HG03439 (cell line): Measurements from ENCODE around the gene COL25A1.

Experiments used
- ATAC-seq: cut with Tn5 transposase; IDR thresholded peaks from one replicate; pipeline ENCODE4 v1.9.1; 2021; ENCODE audit warnings: mild to moderate bottlenecking, moderate library complexity; ENCODE audit not compliant: unreplicated experiment

Gene COL25A1

DNA sequence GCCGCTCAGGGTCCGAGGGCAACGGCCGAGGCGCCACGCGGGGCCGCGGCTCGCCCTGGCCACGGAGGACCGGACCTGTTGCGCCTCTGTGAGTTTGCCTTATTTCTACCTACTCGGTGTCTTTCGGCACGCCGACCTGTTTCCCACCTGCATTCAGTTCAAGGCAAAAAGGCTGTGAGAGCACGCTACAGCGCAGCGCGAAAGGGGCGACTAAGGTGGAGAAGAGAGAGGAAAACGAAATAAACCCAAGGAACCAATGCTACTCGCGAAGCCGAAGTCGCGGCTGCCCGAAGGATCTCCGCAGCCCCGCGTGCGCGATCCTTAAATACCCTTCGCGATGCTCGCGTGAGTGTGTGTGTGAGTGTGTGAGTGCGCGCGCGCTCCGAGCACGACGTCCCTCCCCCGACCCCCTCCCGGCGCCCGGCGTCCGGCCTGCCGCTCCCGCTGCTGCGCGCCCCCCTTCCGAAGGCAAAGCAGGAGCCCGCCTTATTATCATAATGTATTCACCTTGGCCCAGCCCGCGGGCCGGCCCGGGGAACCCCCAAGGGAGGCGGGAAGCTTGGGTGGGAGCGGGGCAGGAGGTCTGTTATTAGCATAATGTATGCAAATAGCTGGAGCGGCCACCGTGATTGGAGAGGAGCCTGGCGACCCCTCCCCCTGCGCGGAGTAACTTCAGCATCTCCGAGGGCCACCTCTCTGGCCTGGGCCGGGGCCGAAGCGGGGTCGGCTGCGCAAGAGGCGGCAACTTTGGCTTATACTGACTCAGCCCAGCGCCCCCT, at the start of gene COL25A1:
Gene COL25A1, minus strand, starts transcription at position 298 of the 779 bp plus-strand sequence.
- ATAC-seq: no peak

GRCh38 chr4:109350121-109350520, 47.7 kb upstream of the COL25A1 start:
- no peak for ATAC-seq

- no peak for ATAC-seq
Observed at GRCh38 chr4:109334129-109335105, 32.0 kb upstream of the COL25A1 start.

GRCh38 chr4:109332926-109333464, 30.5 kb upstream of the COL25A1 start:
- ATAC-seq: no peak

GRCh38 chr4:109327641-109328040, 25.2 kb upstream of the COL25A1 start:
- ATAC-seq: no peak

DNA sequence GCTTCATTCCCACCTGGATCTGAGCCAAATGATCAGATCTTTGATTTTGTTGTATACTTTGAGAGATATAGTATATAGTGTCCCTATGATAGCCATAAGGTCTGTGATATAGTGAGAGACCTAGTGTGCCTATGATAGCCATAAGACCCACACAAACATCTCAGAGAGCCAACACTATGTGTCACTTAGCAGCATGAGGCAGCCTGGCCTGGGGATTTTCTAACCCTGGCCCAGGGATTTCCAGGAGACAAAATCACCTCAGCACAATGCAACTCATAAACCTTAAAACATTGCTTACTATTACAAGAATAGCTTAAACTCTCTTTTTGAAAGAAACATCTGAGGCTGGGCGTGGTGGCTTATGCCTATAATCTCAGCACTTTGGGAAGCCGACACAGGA, 23.2 kb upstream of the COL25A1 start:
- ATAC-seq: no peak

DNA sequence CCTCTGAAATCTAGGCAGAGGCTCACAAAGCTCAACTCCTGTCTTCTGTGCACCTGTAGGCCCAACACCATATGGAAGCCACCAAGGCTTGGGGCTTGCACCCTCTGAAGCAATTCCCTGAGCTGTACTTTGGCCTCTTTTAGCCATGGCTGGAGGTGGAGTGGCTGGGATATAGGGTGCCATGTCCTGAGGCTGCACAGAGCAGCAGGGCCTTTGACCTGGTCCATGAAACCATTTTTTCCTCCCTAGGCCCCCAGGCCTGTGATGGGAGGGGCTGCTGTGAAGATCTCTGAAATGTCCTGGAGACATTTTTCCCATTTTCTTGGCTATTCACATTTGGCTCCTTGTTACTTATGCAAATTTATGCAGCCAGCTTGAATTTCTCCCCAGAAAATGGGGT, 20.9 kb upstream of the COL25A1 start:
- no peak for ATAC-seq

DNA sequence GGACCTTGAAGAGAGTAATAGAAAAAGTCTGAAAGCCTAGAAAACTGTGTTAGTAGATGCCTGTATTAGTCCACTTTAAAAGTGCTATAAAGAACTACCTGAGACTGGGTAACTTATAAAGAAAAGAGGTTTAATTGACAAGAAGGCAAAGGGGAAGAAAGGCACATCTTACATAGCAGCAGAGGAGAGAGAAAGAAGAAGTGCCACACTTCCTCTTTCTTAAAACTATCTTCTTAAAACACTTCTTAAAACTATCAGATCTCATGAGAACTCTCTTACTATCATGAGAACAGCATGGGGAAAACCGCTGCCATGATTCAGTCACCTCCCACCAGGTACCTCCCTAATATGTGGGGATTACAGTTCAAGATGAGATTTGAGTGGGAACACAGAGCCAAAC, 18.8 kb upstream of the COL25A1 start:
- no peak for ATAC-seq

GRCh38 chr4:109319684-109320083, 17.2 kb upstream of the COL25A1 start:
- no peak for ATAC-seq

GRCh38 chr4:109319156-109319555, 16.7 kb upstream of the COL25A1 start:
- no peak for ATAC-seq

DNA sequence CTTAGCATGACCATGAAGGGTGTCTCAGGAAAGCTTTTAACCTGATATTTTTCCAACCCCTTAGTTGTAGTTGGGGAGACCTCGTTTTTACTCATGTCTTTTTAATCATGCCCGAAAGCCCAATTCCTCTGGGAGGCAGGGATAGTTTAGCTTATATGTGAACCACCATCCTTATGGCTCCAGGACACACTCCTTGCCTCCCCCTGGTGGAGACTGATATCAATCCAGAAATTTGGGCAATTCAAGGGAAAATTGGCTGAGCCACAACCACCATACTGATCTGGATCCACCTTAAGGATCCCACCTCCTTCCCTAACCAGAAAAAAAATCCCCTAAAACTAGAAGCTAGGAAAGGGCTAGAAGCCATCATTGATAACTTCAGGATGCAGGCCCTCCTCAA, 13.4 kb upstream of the COL25A1 start:
- no peak for ATAC-seq

DNA sequence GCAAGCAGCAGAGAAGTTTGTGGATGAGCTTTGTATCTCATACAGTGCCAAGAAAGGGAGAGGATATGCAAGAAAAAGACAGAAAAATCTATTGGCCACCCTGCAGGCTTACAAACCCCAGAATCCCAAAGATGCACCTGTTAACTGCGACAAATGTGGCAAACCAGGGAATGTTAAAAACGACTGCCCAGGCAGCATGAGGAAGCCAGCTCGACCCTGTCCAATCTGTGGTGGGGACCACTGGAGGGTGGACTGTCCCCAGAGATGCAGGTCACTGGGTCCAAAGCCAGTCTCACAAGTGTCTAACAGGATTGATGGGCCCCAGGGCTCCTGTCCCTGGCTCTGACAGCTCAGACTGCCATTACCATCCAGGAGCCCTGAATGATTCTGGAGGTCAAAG, 12.9 kb upstream of the COL25A1 start:
- ATAC-seq: no peak

- ATAC-seq: no peak
Observed at GRCh38 chr4:109313168-109314133, 11.0 kb upstream of the COL25A1 start.

DNA sequence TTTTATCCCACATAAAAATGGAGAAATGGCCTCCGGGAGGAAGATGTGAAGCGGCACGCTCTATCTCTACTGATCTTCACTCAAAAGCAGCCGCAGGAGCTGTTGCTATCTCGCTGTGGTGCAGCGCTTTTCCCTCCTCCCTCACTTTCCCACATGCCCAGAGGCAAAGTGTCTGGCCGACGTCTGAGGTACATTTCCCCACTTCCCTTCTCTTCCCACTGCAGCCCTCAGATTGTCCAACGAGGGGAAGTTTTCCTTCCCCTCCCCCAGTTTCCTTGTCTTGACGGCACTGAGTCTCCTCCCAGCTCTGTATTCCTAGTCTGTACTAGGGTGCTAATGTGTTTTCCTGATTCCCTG, 660 bp upstream of the COL25A1 start:
- ATAC-seq: no peak

DNA sequence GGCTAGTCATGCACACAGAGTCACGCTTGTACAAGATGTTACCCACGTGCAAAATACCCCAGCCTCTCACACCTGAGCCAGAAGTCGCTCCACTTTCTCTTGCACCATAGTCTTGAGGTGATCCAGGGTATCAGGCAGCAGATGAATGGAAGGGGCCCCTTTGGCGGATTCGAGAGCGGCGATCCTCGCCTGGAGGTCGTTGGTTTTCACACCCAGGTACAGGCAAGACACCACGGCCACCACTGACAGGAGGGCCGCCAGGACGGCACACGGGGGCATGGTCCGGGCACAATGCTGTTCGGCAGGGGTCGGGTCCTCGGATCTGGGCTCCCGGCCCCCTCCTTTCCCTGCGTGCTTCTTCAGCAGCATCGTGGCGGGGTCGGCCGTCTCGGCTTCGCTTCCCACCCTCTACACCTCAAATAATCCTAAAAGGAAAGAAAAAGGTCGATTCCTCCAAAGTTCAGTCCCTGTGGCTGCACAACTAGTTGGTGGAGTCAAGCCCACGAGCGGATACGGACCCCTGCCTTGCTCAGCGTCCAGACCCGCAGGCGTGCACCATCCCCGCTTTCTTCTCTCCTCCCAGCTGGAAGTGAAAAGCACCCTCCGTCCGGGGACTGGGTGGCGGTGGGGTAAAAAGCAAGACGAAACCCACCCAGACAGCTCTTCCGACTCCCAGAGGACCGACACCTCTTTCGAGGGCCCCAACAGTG, 652 bp downstream of the COL25A1 start:
- no peak for ATAC-seq

DNA sequence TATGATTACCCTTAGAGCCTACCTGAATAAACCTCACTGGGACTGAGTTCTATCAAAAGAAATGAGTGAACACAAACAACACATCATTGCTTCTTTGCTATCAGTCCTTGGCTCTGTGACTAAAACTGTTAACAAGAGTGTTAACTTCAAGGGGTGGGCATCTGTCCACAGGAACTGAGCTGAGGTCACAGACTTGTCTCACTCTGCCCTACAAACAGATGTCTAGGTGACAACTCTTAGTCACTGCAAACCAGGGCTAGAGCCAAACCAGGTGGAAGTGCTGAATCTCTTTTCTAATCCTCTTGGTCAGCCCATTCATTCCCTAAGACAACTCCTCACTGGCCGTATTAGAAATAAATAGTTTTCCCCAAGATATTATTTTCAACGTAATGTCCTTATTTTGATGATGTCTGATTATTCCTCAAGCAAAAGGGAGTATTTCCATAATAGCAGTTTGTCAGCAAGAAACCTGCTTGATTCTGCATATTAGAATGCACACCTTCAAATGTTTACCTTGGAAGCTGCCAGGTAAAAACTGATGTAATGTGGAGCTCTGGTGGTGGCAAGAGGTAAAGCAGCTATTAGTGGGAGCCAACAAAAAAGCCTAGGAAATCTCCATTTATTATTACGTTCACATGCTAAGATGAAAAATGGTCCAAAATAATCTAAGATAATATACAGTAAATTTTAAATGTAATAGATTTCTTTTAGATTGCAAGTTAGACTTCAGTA, 4.0 kb downstream of the COL25A1 start:
- ATAC-seq: no peak

DNA sequence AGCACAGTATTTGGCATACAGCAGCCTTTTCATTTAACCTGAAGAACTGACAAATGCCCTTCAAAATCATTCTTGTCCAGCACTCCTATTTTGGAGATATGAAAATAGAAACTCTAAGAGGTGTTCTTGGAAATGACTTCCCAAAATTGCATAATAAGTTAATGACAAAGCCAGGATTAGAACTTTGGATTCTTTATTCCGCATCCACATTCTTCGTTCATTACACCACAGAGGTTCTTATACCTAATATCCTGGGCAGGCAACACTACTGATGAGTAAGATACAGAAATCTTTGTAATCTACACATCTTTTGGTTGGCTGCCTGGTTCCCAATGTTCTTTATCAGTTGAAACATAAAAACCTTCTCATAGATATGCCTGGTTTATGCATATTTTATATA, 5.9 kb downstream of the COL25A1 start:
- ATAC-seq: no peak

DNA sequence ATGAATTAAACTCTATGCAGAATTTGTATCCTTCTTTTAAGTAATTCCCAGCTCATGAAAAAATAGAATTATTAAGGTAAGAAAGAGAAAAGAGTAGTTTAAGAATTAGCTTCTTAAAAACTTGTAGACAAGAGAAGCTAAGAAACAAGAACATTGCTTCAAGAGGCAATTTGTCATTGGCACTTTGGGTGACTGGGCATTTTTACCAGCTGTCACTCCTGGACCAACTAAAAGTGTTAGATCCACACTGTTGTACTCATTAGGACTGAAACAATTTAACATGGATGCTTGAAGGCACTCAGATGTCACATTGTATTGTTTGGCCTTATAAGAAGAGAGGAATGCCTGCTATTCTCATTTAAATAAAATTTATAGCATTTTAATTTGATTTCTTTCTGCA, 7.4 kb downstream of the COL25A1 start:
- no peak for ATAC-seq

GRCh38 chr4:109294468-109295020, 7.9 kb downstream of the COL25A1 start:
- ATAC-seq: no peak
